DOHH2 (cell line): ENCODE results near the gene C1orf146.

Experiments used
- CTCF ChIP-seq: fragments of 200-600 bp; sonication (generic); IDR thresholded peaks from one replicate; pipeline ENCODE4 v1.5.1; 2014; ENCODE audit warnings: antibody characterized with exemption, mild to moderate bottlenecking, low read depth, low read length; ENCODE audit not compliant: poor library complexity, severe bottlenecking
- EZH2phosphoT487 ChIP-seq: fragments of 200-600 bp; sonication (generic); IDR thresholded peaks from 2 replicates; pipeline ENCODE4 v1.6.1; 2017; ENCODE audit warnings: borderline replicate concordance, mild to moderate bottlenecking, antibody characterized with exemption, low read length, moderate library complexity, mixed read lengths

GRCh38 chr1:92277105-92277723, 59.5 kb downstream of the C1orf146 start:
- no peak for TF ChIP-seq EZH2phosphoT487
- no peak for TF ChIP-seq CTCF
